Measurements from ENCODE around the gene PRKAA1.

GRCh38 chr5:40838086-40838485 lies 39.9 kb upstream of the PRKAA1 start:
- TF ChIP-seq CTCF (conservative IDR thresholded peaks at IDR 0.05; ENCODE audit: low read depth, low read length) (no peak), EZH2 (IDR thresholded peaks at IDR 0.05; ENCODE audit: low read length, unreplicated experiment) (no peak)

Data from PC-3 (cell line).